K562 (cell line): Measurements from ENCODE around the gene ZSCAN12. TPM values are rescaled to one million over a fixed set of nuclear protein-coding genes. Genes with fewer than 3 reads are reported as not detected.

Experiments used
- ARNT ChIP-seq, 2 experiments: fragments of 450-650 bp; IDR thresholded peaks; 2 replicates each; pipeline ENCODE4 v1.6.1; 2016; ENCODE audit warnings: mild to moderate bottlenecking in 1 of 2
- CBX8 ChIP-seq: fragments of 200-600 bp; sonication (generic); IDR thresholded peaks from 2 replicates; pipeline ENCODE4 v1.6.1; 2012; ENCODE audit warnings: borderline replicate concordance, mixed run types, low read depth, mild to moderate bottlenecking, moderate library complexity, mixed read lengths, low read length, control low read depth, inconsistent platforms; ENCODE audit not compliant: poor library complexity, severe bottlenecking; ENCODE audit errors: extremely low read depth
- DEAF1 ChIP-seq: fragments of 450-650 bp; formaldehyde crosslinking; IDR thresholded peaks from 2 replicates; pipeline ENCODE4 v1.4.0; 2020; ENCODE audit warnings: mild to moderate bottlenecking, moderate library complexity
- ESRRB ChIP-seq: fragments of 250-450 bp; sonication (Bioruptor Pico); IDR thresholded peaks from 2 replicates; pipeline ENCODE4 v1.5.0; 2020; ENCODE audit warnings: mild to moderate bottlenecking, moderate library complexity, borderline replicate concordance
- FOS ChIP-seq: IDR thresholded peaks from 3 replicates; pipeline ENCODE4 v1.6.1; 2011; ENCODE audit not compliant: insufficient read length; ENCODE audit errors: extremely low read depth
- KLF1 ChIP-seq: fragments of 450-650 bp; IDR thresholded peaks from 2 replicates; pipeline ENCODE4 v1.6.1; 2016; ENCODE audit warnings: missing genetic modification characterization, missing compliant biosample characterization
- LARP7 ChIP-seq: fragments of 450-650 bp; IDR thresholded peaks from 2 replicates; pipeline ENCODE4 v1.6.1; 2016
- NFYB ChIP-seq: IDR thresholded peaks from 2 replicates; pipeline ENCODE4 v1.6.1; 2011; ENCODE audit warnings: mild to moderate bottlenecking, moderate library complexity; ENCODE audit not compliant: insufficient read length; ENCODE audit errors: extremely low read depth
- NONO ChIP-seq, 2 experiments: fragments of 200-400 bp in 1 of 2; fragments of 450-650 bp in 1 of 2; formaldehyde crosslinking in 1 of 2; IDR thresholded peaks; 2 replicates each; pipeline ENCODE4 v1.6.1; 2017; ENCODE audit warnings: low read depth in 2 of 2, mild to moderate bottlenecking in 2 of 2, moderate library complexity in 2 of 2, low read length in 1 of 2
- NR2C1 ChIP-seq, 2 experiments: fragments of 450-650 bp; IDR thresholded peaks; 2 replicates each; pipeline ENCODE4 v1.6.1; 2017; ENCODE audit warnings: mild to moderate bottlenecking in 2 of 2, antibody characterized with exemption in 1 of 2, inconsistent platforms in 1 of 2, missing compliant biosample characterization in 1 of 2, missing genetic modification characterization in 1 of 2
- RAD21 ChIP-seq, 2 experiments: fragments of 250-450 bp in 1 of 2; fragments of 450-650 bp in 1 of 2; sonication (Bioruptor Pico) in 1 of 2; formaldehyde crosslinking in 1 of 2; IDR thresholded peaks in 1 of 2; conservative IDR thresholded peaks in 1 of 2; 2 replicates each; pipeline versions ENCODE4 v1.4.0 to v1.8.0; 2020 to 2022; ENCODE audit warnings: mild to moderate bottlenecking in 2 of 2, moderate library complexity in 1 of 2
- RB1 ChIP-seq: fragments of 450-650 bp; IDR thresholded peaks from 2 replicates; pipeline ENCODE4 v1.6.1; 2017; ENCODE audit warnings: low read depth, mild to moderate bottlenecking
- SREBF1 ChIP-seq: fragments of 150-350 bp; IDR thresholded peaks from 2 replicates; pipeline ENCODE4 v1.6.1; 2014; ENCODE audit warnings: antibody characterized with exemption, low read depth, low read length, borderline replicate concordance
- ZC3H11A ChIP-seq: IDR thresholded peaks from 2 replicates; pipeline ENCODE4 v1.6.1; 2012; ENCODE audit warnings: low read depth, low read length, improper control_type of control experiment
- ZC3H4 ChIP-seq: sonication (generic); formaldehyde crosslinking; IDR thresholded peaks from 2 replicates; pipeline ENCODE4 v1.9.0; 2021; ENCODE audit warnings: missing genetic modification reagents, borderline replicate concordance
- ZNF174 ChIP-seq: fragments of 250-450 bp; sonication (Bioruptor Pico); IDR thresholded peaks from 2 replicates; pipeline ENCODE4 v1.4.0; 2020; ENCODE audit warnings: mild to moderate bottlenecking
- ZNF217 ChIP-seq: sonication (generic); formaldehyde crosslinking; IDR thresholded peaks from 2 replicates; pipeline ENCODE4 v1.8.0; 2022; ENCODE audit warnings: mild to moderate bottlenecking, missing genetic modification reagents
- ZNF282 ChIP-seq: sonication (generic); formaldehyde crosslinking; IDR thresholded peaks from 2 replicates; pipeline ENCODE4 v1.8.1; 2023; ENCODE audit warnings: missing genetic modification reagents
- ZNF316 ChIP-seq: fragments of 450-650 bp; IDR thresholded peaks from 2 replicates; pipeline ENCODE4 v1.6.1; 2016
- ZNF347 ChIP-seq: fragments of 450-650 bp; formaldehyde crosslinking; IDR thresholded peaks from 2 replicates; pipeline ENCODE4 v1.4.0; 2020; ENCODE audit warnings: low read depth, mild to moderate bottlenecking, moderate library complexity
- ZNF445 ChIP-seq: fragments of 250-450 bp; sonication (Bioruptor Pico); IDR thresholded peaks from 2 replicates; pipeline ENCODE4 v1.4.0; 2020; ENCODE audit warnings: low read depth, mild to moderate bottlenecking, moderate library complexity
- ZNF507 ChIP-seq: conservative IDR thresholded peaks from 2 replicates; pipeline ENCODE4 v1.6.1; 2017; ENCODE audit warnings: missing genetic modification characterization, missing compliant biosample characterization
- polyA plus RNA-seq, 8 experiments: library from polyadenylated mRNA; depleted of rRNA in 4 of 8; stranded (reverse) in 5 of 8; unstranded in 3 of 8; fragments of >200 nt; fragmentation: Nextera tagmentation in 2 of 8; fragmentation: Illumina TruSeq in 1 of 8; extraction: Ambion mirVana in 2 of 8; extraction: Trizol in 1 of 8; gene quantifications; 2 replicates each; pipeline versions ENCODE4 v1.2.1 to v1.2.3, GENCODE V29; 2011 to 2014; ENCODE audit warnings: inconsistent platforms in 1 of 8, missing spikeins in 1 of 8
- total RNA-seq, 7 experiments: library from RNA; depleted of rRNA in 6 of 7; stranded (reverse); fragments of >200 nt in 6 of 7; fragmentation: Illumina TruSeq in 2 of 7; extraction: Trizol in 2 of 7; gene quantifications; 2 replicates each; pipeline versions ENCODE4 v1.2.1 to v1.2.3, GENCODE V29; 2011 to 2021; ENCODE audit warnings: low replicate concordance in 1 of 7
- TF ChIP-seq, protein P1 (sequence below): fragments of 450-650 bp; formaldehyde crosslinking; IDR thresholded peaks from 2 replicates; pipeline ENCODE4 v1.4.0; 2020; ENCODE audit warnings: mild to moderate bottlenecking, moderate library complexity
- TF ChIP-seq, protein P2 (sequence below): IDR thresholded peaks from 3 replicates; pipeline ENCODE4 v1.6.1; 2011; ENCODE audit warnings: borderline replicate concordance, mild to moderate bottlenecking; ENCODE audit not compliant: insufficient read length, insufficient read depth

ZSCAN12 gene
- total and polyA plus RNA-seq, 9 of the 15 experiments (the other 6 are each of a cell fraction or from before 2014, with no cell fraction given), result 2.5 to 19.6 (median 12.5) TPM

- TF ChIP-seq, protein P1, sequence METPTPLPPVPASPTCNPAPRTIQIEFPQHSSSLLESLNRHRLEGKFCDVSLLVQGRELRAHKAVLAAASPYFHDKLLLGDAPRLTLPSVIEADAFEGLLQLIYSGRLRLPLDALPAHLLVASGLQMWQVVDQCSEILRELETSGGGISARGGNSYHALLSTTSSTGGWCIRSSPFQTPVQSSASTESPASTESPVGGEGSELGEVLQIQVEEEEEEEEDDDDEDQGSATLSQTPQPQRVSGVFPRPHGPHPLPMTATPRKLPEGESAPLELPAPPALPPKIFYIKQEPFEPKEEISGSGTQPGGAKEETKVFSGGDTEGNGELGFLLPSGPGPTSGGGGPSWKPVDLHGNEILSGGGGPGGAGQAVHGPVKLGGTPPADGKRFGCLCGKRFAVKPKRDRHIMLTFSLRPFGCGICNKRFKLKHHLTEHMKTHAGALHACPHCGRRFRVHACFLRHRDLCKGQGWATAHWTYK (CRISPR knock-in tag), result peak; percentile 98
- TF ChIP-seq ARNT (IDR thresholded peaks at IDR 0.05), result peak in 1 of 2 experiments; percentile 12; a peak in 1 of 4 replicates
- TF ChIP-seq FOS, result no peak
- peak; percentile 21; the same call in 1 of the 2 replicates for TF ChIP-seq ZNF445
- TF ChIP-seq ZNF316, result no peak
- no peak for TF ChIP-seq SREBF1
- TF ChIP-seq, protein P2, sequence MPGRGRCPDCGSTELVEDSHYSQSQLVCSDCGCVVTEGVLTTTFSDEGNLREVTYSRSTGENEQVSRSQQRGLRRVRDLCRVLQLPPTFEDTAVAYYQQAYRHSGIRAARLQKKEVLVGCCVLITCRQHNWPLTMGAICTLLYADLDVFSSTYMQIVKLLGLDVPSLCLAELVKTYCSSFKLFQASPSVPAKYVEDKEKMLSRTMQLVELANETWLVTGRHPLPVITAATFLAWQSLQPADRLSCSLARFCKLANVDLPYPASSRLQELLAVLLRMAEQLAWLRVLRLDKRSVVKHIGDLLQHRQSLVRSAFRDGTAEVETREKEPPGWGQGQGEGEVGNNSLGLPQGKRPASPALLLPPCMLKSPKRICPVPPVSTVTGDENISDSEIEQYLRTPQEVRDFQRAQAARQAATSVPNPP, result no peak
- no peak; the same call in 1 of the 2 replicates for TF ChIP-seq LARP7
- no peak for TF ChIP-seq ZNF282
- no peak for TF ChIP-seq ZNF217 (CRISPR knock-in tag)
- no peak for TF ChIP-seq ZC3H4 (CRISPR knock-in tag)
- 0 out of 2 replicates have a peak, but pooled peaks have one; percentile 52 for TF ChIP-seq KLF1 (tag)
- no peak; the same call in 1 of the 2 replicates for TF ChIP-seq ZC3H11A
- no peak for TF ChIP-seq ZNF507 (tag)
- peak; percentile 76; the same call in 1 of the 2 replicates for TF ChIP-seq ZNF347 (CRISPR knock-in tag)
- TF ChIP-seq NR2C1 (IDR thresholded peaks at IDR 0.05), result no peak
- TF ChIP-seq NR2C1 (tag; IDR thresholded peaks at IDR 0.05), result peak; percentile 86
- peak; percentile 87; the same call in 1 of the 2 replicates for TF ChIP-seq ZNF174 (CRISPR knock-in tag)
- peak; percentile 4; the same call in 1 of the 2 replicates for TF ChIP-seq DEAF1
- no peak for TF ChIP-seq ESRRB (CRISPR knock-in tag)
- no peak for TF ChIP-seq CBX8
- no peak for TF ChIP-seq NFYB
- TF ChIP-seq RAD21 (CRISPR knock-in tag; conservative IDR thresholded peaks at IDR 0.05 in 1 of 2, IDR thresholded peaks at IDR 0.05 in 1 of 2), result no peak; a peak in 2 of 4 replicates
- TF ChIP-seq NONO (IDR thresholded peaks at IDR 0.05; ENCODE audit: low read depth in 2 of 2, low read length in 1 of 2), result no peak; a peak in 1 of 4 replicates
- no peak for TF ChIP-seq RB1
These were observed 63.0 kb downstream of the ZSCAN12 start (continued) for GRCh38 chr6:28336284-28337120.
